BJ (cell line): ENCODE measurements around the gene EPHB2. TPM values are rescaled to one million over a fixed set of nuclear protein-coding genes. Genes with fewer than 3 reads are reported as not detected.

Experiments
- CTCF ChIA-PET: fragments of 350-600 bp; formaldehyde crosslinking; extraction: SDS; loops from one replicate; lab custom pipeline; 2021; ENCODE audit warnings: antibody characterized with exemption, inconsistent platforms; lab: Yijun Ruan, JAX
- POLR2A ChIA-PET: fragments of 300-600 bp; sonication (Branson Sonifier 250); formaldehyde crosslinking; extraction: SDS; loops from one replicate; lab custom pipeline; 2021; ENCODE audit warnings: antibody characterized with exemption; lab: Charles Lee
- DNase-seq: peaks from one replicate; pipeline ENCODE4 v3.0.0-alpha.2; 2011; ENCODE audit warnings: low read depth
- H3K27me3 ChIP-seq: 2 replicates; pipeline ENCODE4 v1.6.0; 2011; ENCODE audit warnings: low read length; ENCODE audit not compliant: control insufficient read depth, insufficient read depth
- H3K36me3 ChIP-seq: 2 replicates; pipeline ENCODE4 v1.5.1; 2011; ENCODE audit warnings: low read length; ENCODE audit not compliant: control insufficient read depth, insufficient read depth
- H3K4me3 ChIP-seq: 2 replicates; pipeline ENCODE4 v1.5.1; 2011; ENCODE audit warnings: low read depth, mild to moderate bottlenecking, control low read depth, low read length
- polyA plus RNA-seq: library from polyadenylated mRNA; depleted of rRNA; stranded (reverse); fragments of >200 nt; gene quantifications from 2 replicates; pipeline ENCODE4 v1.2.3, GENCODE V29; 2011
- TF ChIP-seq, protein P1 (sequence below): IDR thresholded peaks from 2 replicates; pipeline ENCODE4 v1.5.1; 2011; ENCODE audit warnings: low read depth, mild to moderate bottlenecking, control low read depth, inconsistent platforms, low read length, moderate library complexity; ENCODE audit not compliant: insufficient read depth

Gene EPHB2
- polyA plus RNA-seq, 1 experiment = 8.7 TPM

DNA sequence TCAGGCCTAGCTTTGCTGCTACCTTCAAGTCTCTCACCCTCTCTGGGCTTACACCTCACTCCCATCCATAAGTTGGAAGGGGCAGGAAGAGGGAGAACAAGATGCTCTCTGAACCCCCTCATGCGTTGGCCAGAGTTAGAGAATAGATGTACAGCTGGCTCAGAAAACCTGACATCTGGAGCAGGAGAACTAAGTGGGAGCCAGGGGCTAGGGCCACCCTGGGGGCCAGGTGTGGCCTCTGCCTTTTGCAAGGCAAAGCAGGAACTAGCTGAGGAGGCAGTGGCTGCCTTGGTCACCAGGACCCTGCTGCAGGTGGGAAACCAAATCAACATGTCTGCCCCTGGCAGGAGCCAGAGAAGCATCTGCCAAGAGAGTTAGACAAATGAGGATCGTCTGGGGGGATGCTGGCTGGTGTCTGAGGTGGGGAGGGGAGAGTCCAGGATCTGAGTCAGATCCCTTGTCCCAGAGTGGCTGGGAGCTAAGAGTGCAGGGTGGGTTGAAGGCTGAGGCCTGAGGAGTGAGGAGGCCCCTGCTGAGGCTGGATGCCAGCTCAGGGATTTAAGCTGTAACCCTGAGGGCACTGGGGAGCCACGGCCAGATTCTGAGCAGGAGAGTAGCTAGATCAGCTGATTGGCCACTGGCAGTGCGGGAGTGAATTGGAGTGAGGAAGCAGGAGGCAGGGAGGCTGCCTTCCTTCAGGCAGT lies 115.0 kb downstream of the EPHB2 start:
- POLR2A ChIA-PET = no interaction called here
- TF ChIP-seq, protein P1, sequence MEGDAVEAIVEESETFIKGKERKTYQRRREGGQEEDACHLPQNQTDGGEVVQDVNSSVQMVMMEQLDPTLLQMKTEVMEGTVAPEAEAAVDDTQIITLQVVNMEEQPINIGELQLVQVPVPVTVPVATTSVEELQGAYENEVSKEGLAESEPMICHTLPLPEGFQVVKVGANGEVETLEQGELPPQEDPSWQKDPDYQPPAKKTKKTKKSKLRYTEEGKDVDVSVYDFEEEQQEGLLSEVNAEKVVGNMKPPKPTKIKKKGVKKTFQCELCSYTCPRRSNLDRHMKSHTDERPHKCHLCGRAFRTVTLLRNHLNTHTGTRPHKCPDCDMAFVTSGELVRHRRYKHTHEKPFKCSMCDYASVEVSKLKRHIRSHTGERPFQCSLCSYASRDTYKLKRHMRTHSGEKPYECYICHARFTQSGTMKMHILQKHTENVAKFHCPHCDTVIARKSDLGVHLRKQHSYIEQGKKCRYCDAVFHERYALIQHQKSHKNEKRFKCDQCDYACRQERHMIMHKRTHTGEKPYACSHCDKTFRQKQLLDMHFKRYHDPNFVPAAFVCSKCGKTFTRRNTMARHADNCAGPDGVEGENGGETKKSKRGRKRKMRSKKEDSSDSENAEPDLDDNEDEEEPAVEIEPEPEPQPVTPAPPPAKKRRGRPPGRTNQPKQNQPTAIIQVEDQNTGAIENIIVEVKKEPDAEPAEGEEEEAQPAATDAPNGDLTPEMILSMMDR = no peak
- H3K27me3 ChIP-seq = no peaks in the 10 kb centered on the region
- CTCF ChIA-PET = interaction anchor here (1.3 to 2.5 kb wide), 2 partner anchors 52 to 121 kb away, joined by 3 to 8 read pairs; no protein-coding TSS in a partner anchor
- no peak for DNase-seq
- H3K36me3 ChIP-seq = no peaks in the 10 kb centered on the region
- no peak overlapping the region for H3K4me3 ChIP-seq

DNA sequence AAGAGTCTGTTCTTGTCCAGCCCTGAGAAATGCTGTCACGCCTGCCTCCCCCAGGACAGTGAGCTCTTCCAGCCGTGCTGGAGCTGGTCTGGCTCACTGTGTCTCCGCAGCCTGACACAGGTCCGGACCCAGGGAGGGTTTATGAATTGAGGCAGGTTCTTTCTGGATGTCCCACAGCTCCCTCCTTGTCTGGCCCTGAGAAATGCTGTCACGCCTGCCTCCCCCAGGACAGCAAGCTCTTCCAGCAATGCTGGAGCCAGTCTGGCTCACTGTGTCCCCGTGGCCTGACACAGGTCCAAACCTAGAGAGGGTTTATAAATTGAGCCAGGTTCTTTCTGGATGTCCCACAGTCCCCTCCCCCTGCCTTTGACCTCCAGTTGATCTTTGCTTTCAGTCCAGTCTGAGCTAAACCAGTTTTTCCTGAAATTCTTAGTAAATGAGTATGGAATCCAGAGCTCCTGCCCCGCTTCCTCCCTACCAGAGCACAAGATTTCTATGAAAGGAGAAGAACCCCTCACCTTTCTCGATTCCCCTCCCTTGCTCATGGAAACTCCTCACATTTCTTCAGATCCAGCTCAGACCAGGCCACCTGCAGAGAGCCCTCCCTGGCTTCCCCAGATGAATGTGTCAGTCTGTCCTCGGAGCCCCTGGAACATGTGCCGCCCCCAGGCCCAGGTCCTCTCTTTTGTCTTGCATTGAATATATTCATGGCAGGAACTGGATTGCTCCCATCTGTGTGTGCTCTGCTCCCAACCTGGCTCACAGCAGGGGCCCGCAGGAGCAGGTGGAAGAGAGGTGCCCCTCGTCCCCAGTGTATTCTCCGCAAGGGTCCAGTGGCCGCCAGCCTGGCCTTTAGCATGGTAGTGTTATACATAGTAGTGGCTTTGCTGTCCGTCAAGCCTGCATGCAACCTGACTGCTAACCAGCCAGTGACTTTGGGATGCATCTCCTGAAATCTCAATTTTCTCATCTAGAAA lies 116.3 kb downstream of the EPHB2 start:
- no peak for DNase-seq
- Histone ChIP-seq H3K27me3 (no peaks in the 10 kb centered on the region), H3K4me3 (no peak overlapping the region), H3K36me3 (no peaks in the 10 kb centered on the region)
- CTCF ChIA-PET = interaction anchor here (1.2 kb wide), 1 partner anchor 35 kb away, joined by 4 read pairs; no protein-coding TSS in a partner anchor
- POLR2A ChIA-PET = no interaction called here
- TF ChIP-seq, protein P1 = no peak

DNA sequence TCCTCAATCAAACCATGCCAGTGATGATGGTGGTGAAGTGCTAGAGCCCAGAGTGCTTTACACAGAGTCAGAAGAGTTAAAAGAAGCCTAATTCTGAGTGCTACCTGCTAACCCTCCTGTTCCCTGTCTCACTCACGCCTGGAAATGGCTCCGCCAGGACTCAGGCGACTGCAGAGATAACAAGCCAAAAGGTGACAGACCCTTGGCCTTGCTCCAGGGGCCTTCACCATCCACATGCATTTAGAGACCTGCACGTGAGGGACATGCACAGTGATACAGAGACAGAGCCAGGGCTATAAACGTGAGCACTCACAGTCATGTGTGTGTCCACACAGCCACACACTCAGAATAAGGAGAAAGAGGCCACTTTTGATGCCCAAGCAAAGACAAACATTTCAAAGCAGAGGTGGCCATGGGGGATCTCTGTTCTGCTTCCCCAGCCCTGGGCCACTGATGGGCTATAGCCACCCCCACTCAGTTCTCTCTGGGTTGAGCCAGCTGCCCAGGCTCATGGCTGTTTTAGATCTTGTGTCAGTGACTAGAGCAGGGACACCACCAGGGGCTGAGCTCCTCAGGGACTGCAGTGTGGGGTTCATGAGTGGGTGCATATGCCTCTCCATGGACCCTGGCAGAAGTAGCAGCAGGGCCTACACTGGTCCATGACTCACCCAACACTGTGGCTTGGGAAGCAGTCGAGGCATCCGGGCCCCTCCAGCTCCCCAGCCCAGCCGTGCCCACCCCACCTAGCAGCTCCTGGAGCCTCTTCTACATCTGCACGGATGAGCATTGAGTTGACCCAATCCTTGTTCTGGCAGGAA lies 117.2 kb downstream of the EPHB2 start:
- TF ChIP-seq, protein P1 = no peak
- POLR2A ChIA-PET = no interaction called here
- Histone ChIP-seq H3K27me3 (no peaks in the 10 kb centered on the region), H3K36me3 (no peaks in the 10 kb centered on the region), H3K4me3 (no peak overlapping the region)
- CTCF ChIA-PET = interaction anchor here (0.8 to 1.1 kb wide), 2 partner anchors 9 to 34 kb away, joined by 3 read pairs; no protein-coding TSS in a partner anchor
- no peak for DNase-seq

DNA sequence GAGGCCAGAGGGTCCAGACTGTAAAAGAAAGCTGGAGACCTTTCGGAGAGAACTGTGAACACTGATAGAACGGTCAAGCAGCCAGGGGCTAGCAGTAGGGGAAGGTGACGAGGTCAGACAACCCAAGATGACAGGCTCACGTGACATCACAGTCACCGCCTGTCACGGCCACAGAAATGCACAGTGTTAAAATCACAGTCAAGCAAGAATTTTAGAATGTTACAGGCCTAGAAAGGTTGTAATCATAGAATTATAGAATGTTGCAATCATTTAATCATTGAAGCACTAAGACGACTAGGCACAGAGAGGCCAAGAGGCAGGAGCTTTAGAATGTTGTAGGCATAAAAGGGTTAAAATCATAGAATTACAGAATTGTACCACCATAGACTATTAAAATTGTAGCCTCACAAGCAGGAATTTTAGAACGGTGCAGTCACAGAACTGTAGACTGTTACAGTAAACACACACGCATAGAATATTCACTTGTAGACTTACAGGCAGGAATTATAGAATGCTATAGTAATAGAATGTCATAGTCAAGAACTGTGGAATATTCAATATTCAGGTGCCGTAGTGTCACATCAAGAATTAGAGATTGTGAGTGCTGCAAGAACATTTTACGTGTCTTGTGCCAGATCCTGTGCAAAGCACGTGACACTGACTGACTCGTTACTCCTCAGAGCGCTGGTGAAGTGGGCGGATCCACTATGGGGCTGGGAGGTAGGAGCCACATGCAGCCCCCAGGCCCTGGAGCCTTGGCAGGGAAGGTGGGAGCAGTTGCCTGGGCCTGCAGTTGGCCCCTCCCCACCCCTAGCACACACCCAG lies 118.1 kb downstream of the EPHB2 start:
- POLR2A ChIA-PET = no interaction called here

More for the DNA sequence above, 118.1 kb downstream of the EPHB2 start:
- H3K36me3 ChIP-seq = no peaks in the 10 kb centered on the region
- TF ChIP-seq, protein P1 = no peak
- no peak for DNase-seq
- H3K27me3 ChIP-seq = no peaks in the 10 kb centered on the region
- CTCF ChIA-PET = interaction anchor here (0.8 to 1.1 kb wide), 2 partner anchors 9 to 33 kb away, joined by 3 read pairs; no protein-coding TSS in a partner anchor
- no peak overlapping the region for H3K4me3 ChIP-seq
